ENCODE data around the gene C1QB.

Gene C1QB, protein sequence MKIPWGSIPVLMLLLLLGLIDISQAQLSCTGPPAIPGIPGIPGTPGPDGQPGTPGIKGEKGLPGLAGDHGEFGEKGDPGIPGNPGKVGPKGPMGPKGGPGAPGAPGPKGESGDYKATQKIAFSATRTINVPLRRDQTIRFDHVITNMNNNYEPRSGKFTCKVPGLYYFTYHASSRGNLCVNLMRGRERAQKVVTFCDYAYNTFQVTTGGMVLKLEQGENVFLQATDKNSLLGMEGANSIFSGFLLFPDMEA

DNA sequence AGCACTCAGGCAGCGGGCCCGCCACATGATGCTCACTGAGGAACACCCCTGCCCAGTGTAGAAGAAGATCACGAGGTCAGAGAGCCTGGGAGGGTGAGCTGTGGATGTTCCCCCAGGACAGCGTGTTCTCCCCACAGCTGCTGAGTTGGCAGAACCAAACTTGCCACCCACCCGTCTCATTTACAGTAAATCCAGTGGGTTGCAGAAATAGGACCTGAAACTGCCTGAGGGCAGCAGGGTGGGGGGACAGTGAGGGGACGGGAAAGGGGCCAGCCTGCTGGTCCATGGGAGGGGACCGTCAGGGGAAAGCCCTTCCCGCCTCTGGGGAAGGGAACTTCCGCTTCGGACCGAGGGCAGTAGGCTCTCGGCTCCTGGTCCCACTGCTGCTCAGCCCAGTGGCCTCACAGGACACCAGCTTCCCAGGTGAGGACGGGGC lies at the start of gene C1QB:
Gene C1QB (plus strand): TSS at position 356 of the 436 bp plus-strand sequence. CDS start 6,227 bp downstream, outside the sequence.
- no peak for TF ChIP-seq ZNF274 (IDR thresholded peaks at IDR 0.05; ENCODE audit: low read depth, low read length)
- no peak within 1 kb of the TSS for H3K4me3 ChIP-seq (ENCODE audit: low read length)

DNA sequence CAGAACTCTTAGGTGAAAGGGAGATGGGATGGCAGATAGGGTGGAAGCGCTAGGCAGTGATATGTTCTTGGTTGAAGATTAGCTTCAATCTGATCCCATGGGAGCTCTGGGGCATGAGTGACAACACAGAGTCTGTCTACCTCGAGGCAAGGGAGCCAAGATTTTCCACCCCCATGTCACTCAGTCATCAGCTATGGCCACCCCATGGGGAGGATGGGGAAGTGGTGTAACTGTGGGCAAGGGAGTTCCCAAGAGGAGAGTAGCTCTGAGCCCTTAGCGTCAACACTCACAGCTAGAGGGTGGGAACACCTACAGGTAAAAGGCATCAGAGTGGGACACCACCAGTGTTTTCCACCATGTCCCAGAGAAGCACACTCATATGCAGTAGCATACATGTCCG lies 46.9 kb upstream of the C1QB start:
- no peak for TF ChIP-seq ZNF274 (IDR thresholded peaks at IDR 0.05; ENCODE audit: low read depth, low read length)

GRCh38 chr1:22607154-22607553 lies 45.9 kb upstream of the C1QB start:
- TF ChIP-seq ZNF274 (IDR thresholded peaks at IDR 0.05; ENCODE audit: low read depth, low read length): no peak

More for the DNA sequence above, 46.9 kb upstream of the C1QB start:
- no peak overlapping the region for H3K4me3 ChIP-seq (ENCODE audit: low read length)

DNA sequence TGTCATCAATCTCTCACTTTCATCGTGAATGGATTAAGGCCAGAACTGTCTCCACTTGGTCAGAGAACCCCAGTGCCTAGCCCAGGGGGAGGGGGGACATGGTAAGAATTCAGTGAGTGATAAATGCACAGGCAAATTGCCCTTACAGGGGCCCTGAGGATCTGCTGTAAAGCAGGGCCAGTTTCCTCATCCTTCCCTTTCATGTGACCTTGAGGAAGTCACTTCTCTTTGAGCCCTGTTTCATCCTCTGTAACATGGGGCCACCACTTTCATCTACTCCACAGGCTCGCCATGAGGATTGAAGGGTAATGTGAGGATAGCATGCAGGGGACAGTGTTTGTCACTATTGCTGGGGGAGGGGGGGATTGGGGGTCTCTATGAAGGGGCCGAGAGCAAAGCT lies 44.7 kb upstream of the C1QB start:
- TF ChIP-seq ZNF274 (IDR thresholded peaks at IDR 0.05; ENCODE audit: low read depth, low read length): no peak
- H3K4me3 ChIP-seq (ENCODE audit: low read length): no peak overlapping the region

More at GRCh38 chr1:22607154-22607553, 45.9 kb upstream of the C1QB start:
- H3K4me3 ChIP-seq (ENCODE audit: low read length): no peak overlapping the region

DNA sequence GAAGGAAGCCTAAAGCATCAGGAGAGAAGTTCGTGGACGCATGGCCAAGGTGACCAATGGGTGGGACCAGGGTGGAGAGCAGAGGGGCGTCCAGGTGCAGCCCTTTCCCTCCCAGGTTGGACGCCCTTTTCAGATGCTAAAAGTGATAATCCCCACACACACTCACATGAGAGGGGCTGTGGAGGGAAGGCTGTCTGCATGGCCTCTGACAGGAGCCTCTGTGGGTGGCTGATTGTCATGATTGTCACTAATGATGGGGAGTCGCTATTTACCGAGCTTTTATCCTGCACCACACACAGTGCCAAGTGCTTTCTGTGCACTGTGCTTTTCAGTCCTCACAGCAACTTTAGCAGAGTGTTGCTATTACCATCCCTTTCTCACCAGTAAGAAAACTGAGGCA lies 43.7 kb upstream of the C1QB start:
- TF ChIP-seq ZNF274 (IDR thresholded peaks at IDR 0.05; ENCODE audit: low read depth, low read length): no peak

GRCh38 chr1:22611530-22611947 lies 41.5 kb upstream of the C1QB start:
- H3K4me3 ChIP-seq (ENCODE audit: low read length): no peak overlapping the region
- no peak for TF ChIP-seq ZNF274 (IDR thresholded peaks at IDR 0.05; ENCODE audit: low read depth, low read length)

More for the DNA sequence above, 43.7 kb upstream of the C1QB start:
- no peak overlapping the region for H3K4me3 ChIP-seq (ENCODE audit: low read length)

DNA sequence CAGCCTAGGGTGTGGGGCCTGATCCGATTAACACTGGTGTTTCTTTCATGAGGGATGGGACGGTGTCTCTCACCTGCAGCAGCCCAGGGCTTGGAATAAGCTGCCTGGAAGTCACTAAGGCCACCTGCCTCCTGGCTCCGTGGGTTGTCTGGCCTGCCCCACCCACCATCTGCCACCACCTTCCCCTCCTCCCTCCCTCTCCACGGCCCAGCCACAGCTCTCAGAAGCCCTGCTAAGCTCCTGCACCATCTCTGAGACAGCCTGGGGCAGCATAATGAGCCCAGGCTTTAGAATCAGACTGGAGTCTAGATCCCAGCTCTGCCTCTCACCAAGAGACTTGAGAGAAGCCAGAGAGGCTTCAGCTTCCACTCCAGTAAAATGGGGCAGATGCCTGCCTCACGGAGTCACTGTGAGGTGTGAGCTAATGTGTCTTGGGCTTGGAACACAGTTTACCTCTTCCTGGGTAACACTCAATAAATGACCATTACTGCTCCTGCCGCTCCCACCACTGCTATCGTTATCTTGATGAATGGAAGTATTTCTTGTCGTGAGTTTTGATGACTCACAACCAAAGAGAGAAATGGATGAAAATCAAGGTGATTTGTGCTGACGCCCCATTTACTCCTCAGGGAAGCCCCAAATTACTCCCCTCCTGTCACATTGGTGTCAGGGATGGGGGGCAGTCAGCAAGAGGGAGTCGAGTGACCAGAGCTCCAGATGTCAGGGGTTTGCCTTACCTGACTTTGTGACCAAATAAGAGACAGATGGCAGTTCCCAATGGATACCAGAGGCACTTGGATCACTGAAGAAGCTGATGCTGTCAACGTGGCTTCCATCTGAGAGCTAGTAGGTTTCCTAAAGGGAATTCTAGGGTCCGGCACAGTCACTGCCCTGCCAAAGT lies 40.1 kb upstream of the C1QB start:
- no peak for TF ChIP-seq ZNF274 (IDR thresholded peaks at IDR 0.05; ENCODE audit: low read depth, low read length)
- no peak overlapping the region for H3K4me3 ChIP-seq (ENCODE audit: low read length)

GRCh38 chr1:22613572-22613918 lies 39.5 kb upstream of the C1QB start:
- H3K4me3 ChIP-seq (ENCODE audit: low read length): no peak overlapping the region
- no peak for TF ChIP-seq ZNF274 (IDR thresholded peaks at IDR 0.05; ENCODE audit: low read depth, low read length)

DNA sequence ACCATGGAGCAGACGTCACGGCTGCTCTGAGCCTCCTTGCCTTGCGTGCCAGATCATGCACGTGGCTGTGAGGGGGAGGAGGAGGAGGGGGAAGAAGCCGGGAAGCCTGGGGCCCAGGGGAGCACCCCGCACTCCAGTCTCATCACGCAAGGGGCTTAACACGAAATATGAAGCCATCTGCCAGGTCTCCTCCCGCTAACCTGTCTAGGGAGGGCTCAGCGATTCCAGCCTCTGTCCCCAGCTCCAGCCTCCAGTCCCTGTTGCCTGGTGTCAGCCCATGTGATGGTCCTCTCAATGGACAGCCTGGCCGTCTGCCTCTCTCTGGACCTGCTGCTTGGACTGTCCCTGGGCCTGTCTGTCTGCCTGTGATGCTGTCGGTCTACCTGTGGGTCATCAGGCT lies 39.1 kb upstream of the C1QB start:
- H3K4me3 ChIP-seq (ENCODE audit: low read length): no peak overlapping the region
- TF ChIP-seq ZNF274 (IDR thresholded peaks at IDR 0.05; ENCODE audit: low read depth, low read length): no peak

- no peak for TF ChIP-seq ZNF274 (IDR thresholded peaks at IDR 0.05; ENCODE audit: low read depth, low read length)
- H3K4me3 ChIP-seq (ENCODE audit: low read length): no peak overlapping the region
Observed at GRCh38 chr1:22615886-22616285, 37.1 kb upstream of the C1QB start.

GRCh38 chr1:22616571-22616970 lies 36.5 kb upstream of the C1QB start:
- TF ChIP-seq ZNF274 (IDR thresholded peaks at IDR 0.05; ENCODE audit: low read depth, low read length): no peak
- no peak overlapping the region for H3K4me3 ChIP-seq (ENCODE audit: low read length)

- no peak for TF ChIP-seq ZNF274 (IDR thresholded peaks at IDR 0.05; ENCODE audit: low read depth, low read length)
- H3K4me3 ChIP-seq (ENCODE audit: low read length): no peak overlapping the region
Observed at GRCh38 chr1:22618056-22618455, 35.0 kb upstream of the C1QB start.

- H3K4me3 ChIP-seq (ENCODE audit: low read length): no peak overlapping the region
Observed at GRCh38 chr1:22619252-22619651, 33.8 kb upstream of the C1QB start.

GRCh38 chr1:22619798-22620197 lies 33.2 kb upstream of the C1QB start:
- no peak overlapping the region for H3K4me3 ChIP-seq (ENCODE audit: low read length)
- no peak for TF ChIP-seq ZNF274 (IDR thresholded peaks at IDR 0.05; ENCODE audit: low read depth, low read length)

More at GRCh38 chr1:22619252-22619651, 33.8 kb upstream of the C1QB start:
- no peak for TF ChIP-seq ZNF274 (IDR thresholded peaks at IDR 0.05; ENCODE audit: low read depth, low read length)

DNA sequence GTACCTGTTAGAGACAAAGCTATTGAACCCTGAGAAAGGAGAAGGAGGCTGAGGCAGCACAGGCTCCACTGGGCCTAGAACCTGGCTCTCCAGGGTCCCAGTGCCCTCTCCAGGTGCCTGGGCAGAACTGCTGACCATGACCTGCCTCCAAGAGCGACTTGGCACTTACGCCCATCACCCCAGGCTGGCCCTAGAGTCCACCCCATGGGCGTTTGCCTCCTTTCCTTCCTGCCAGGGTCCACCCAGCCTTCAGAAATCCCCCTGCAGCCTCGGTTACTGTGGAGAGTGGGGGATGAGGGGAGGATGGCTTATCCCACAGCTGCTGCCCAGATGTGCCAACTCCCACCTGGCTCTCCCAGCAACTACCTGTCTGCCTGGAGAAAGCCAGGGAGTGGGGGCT lies 31.3 kb upstream of the C1QB start:
- no peak overlapping the region for H3K4me3 ChIP-seq (ENCODE audit: low read length)
- TF ChIP-seq ZNF274 (IDR thresholded peaks at IDR 0.05; ENCODE audit: low read depth, low read length): no peak

All from GM08714 (cell line).